Measurements from ENCODE around the gene ADAM19.

DNA sequence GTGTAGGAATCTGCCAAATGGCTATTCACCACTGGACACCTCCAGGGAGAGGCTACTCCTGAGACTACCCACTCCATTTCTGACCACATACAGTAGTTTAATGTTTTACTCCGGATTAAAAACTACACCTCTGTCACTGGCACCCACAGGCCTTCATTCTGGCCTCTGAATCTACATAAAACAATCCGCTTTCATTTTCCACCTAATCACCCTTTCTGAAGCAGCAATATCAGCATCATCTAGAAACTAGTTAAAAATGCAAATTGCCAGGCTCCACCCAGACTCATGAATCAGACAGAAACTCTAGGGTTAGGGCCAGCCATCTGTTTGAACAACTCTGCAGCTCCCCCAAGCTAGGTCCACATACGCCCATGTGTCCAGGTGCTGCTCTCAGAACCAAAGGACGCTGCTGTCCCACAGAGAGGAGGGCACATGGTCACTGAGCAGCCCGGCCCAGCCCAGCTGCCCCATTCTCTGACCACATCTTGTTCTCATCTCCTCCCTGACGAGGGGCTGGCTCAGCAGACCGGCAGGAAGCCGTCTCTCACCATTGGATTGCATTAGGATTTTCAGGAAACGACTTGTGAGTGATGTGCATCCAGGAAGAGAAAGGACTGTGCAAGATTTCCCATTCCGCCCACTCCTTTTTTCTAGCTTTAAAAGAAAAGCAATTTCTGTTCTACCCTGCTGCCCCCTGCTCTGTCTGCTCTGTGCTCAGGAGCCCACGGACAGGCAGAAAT is 34.7 kb downstream of the ADAM19 start:
- TF ChIP-seq, protein P1, sequence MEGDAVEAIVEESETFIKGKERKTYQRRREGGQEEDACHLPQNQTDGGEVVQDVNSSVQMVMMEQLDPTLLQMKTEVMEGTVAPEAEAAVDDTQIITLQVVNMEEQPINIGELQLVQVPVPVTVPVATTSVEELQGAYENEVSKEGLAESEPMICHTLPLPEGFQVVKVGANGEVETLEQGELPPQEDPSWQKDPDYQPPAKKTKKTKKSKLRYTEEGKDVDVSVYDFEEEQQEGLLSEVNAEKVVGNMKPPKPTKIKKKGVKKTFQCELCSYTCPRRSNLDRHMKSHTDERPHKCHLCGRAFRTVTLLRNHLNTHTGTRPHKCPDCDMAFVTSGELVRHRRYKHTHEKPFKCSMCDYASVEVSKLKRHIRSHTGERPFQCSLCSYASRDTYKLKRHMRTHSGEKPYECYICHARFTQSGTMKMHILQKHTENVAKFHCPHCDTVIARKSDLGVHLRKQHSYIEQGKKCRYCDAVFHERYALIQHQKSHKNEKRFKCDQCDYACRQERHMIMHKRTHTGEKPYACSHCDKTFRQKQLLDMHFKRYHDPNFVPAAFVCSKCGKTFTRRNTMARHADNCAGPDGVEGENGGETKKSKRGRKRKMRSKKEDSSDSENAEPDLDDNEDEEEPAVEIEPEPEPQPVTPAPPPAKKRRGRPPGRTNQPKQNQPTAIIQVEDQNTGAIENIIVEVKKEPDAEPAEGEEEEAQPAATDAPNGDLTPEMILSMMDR (IDR thresholded peaks at IDR 0.05): no peak
- TF ChIP-seq FOSL2 (IDR thresholded peaks at IDR 0.05; ENCODE audit: borderline replicate concordance, low read depth) (no peak), RCOR1 (IDR thresholded peaks at IDR 0.05; ENCODE audit: low read length) (no peak), EZH2phosphoT487 (IDR thresholded peaks at IDR 0.05; ENCODE audit: borderline replicate concordance, low read depth) (no peak), MEF2A (IDR thresholded peaks at IDR 0.05; ENCODE audit: borderline replicate concordance, low read depth) (no peak), RXRA (IDR thresholded peaks at IDR 0.05; ENCODE audit: borderline replicate concordance, low read depth) (no peak)
- TF ChIP-seq, protein P2, sequence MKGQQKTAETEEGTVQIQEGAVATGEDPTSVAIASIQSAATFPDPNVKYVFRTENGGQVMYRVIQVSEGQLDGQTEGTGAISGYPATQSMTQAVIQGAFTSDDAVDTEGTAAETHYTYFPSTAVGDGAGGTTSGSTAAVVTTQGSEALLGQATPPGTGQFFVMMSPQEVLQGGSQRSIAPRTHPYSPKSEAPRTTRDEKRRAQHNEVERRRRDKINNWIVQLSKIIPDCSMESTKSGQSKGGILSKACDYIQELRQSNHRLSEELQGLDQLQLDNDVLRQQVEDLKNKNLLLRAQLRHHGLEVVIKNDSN (IDR thresholded peaks at IDR 0.05; ENCODE audit: borderline replicate concordance, low read depth): no peak

Measured in SK-N-SH (cell line).